BJ (cell line): ENCODE results near the gene DDX39B. TPM values are rescaled to one million over a fixed set of nuclear protein-coding genes. Genes with fewer than 3 reads are reported as not detected.

ENCODE experiments used
- CTCF ChIA-PET: fragments of 350-600 bp; formaldehyde crosslinking; extraction: SDS; loops from one replicate; lab custom pipeline; 2021; ENCODE audit warnings: antibody characterized with exemption, inconsistent platforms; lab: Yijun Ruan, JAX
- POLR2A ChIA-PET: fragments of 300-600 bp; sonication (Branson Sonifier 250); formaldehyde crosslinking; extraction: SDS; loops from one replicate; lab custom pipeline; 2021; ENCODE audit warnings: antibody characterized with exemption; lab: Charles Lee
- DNase-seq: peaks from one replicate; pipeline ENCODE4 v3.0.0-alpha.2; 2011; ENCODE audit warnings: low read depth
- H3K27me3 ChIP-seq: 2 replicates; pipeline ENCODE4 v1.6.0; 2011; ENCODE audit warnings: low read length; ENCODE audit not compliant: control insufficient read depth, insufficient read depth
- H3K36me3 ChIP-seq: 2 replicates; pipeline ENCODE4 v1.5.1; 2011; ENCODE audit warnings: low read length; ENCODE audit not compliant: control insufficient read depth, insufficient read depth
- H3K4me3 ChIP-seq: 2 replicates; pipeline ENCODE4 v1.5.1; 2011; ENCODE audit warnings: low read depth, mild to moderate bottlenecking, control low read depth, low read length
- CTCF ChIP-seq: IDR thresholded peaks from 2 replicates; pipeline ENCODE4 v1.5.1; 2011; ENCODE audit warnings: low read depth, mild to moderate bottlenecking, control low read depth, inconsistent platforms, low read length, moderate library complexity; ENCODE audit not compliant: insufficient read depth
- polyA plus RNA-seq: library from polyadenylated mRNA; depleted of rRNA; stranded (reverse); fragments of >200 nt; gene quantifications from 2 replicates; pipeline ENCODE4 v1.2.3, GENCODE V29; 2011; rRNA removed
- small RNA-seq: library from RNA; depleted of rRNA; stranded (forward); fragments of <200 nt; gene quantifications from one replicate; pipeline ENCODE3, GENCODE V24; 2012; ENCODE audit warnings: low replicate concordance, low read depth; ENCODE audit not compliant: insufficient read length

Gene DDX39B
- polyA plus RNA-seq, 1 experiment: 584 TPM

- no peak overlapping the region for H3K4me3 ChIP-seq
- ChIA-PET CTCF (interaction anchor here (0.6 to 1.1 kb wide), 2 partner anchors 39 to 113 kb away, joined by 3 read pairs; no protein-coding TSS in a partner anchor), POLR2A (no interaction called here)
- peaks cover 15% of the 10 kb centered on the region for H3K27me3 ChIP-seq
- no peak for DNase-seq
- H3K36me3 ChIP-seq: no peaks in the 10 kb centered on the region
- no peak for TF ChIP-seq CTCF
Measured at GRCh38 chr6:31480574-31480973, 61.2 kb downstream of the DDX39B start.

Small RNA genes lying within 50 kb of the gene (small RNA-seq; reads per million reads assigned to genes)
- not detected for gene AL663061.1
- gene RF00019: not detected
- gene SNORD117: 242 reads per million, percentile 94 among the genes with 10 or more reads in this experiment
- not detected for gene SNORD84

Other genes with a start within 250 kb of the DDX39B start
- 1,142 and 1,777 TPM in 2 replicates for gene HLA-B, start 184.8 kb downstream of the DDX39B start, polyA plus RNA-seq
- 71.6 and 96.1 TPM in 2 replicates for gene MICA, start 138.4 kb downstream of the DDX39B start, polyA plus RNA-seq
- gene MICB, start 43.9 kb downstream of the DDX39B start, polyA plus RNA-seq: 21.9 and 23.4 TPM in 2 replicates
- not detected in 2 replicates for gene MCCD1, start 13.0 kb downstream of the DDX39B start, polyA plus RNA-seq
- gene ATP6V1G2, start 4.6 kb upstream of the DDX39B start, polyA plus RNA-seq: 2.7 and 3.6 TPM in 2 replicates
- gene NFKBIL1, start 5.6 kb upstream of the DDX39B start, polyA plus RNA-seq: 10.8 and 13.6 TPM in 2 replicates
- gene LTA, start 30.3 kb upstream of the DDX39B start, polyA plus RNA-seq: not detected in 2 replicates
- gene TNF, start 33.6 kb upstream of the DDX39B start, polyA plus RNA-seq: not detected in 2 replicates
- gene LTB, start 40.4 kb upstream of the DDX39B start, polyA plus RNA-seq: not detected in 2 replicates
- gene LST1, start 44.3 kb upstream of the DDX39B start, polyA plus RNA-seq: 0.18 and 0.42 TPM in 2 replicates
- gene NCR3, start 51.0 kb upstream of the DDX39B start, polyA plus RNA-seq: not detected in 2 replicates
- gene AIF1, start 73.2 kb upstream of the DDX39B start, polyA plus RNA-seq: not detected in 2 replicates
- gene PRRC2A, start 78.7 kb upstream of the DDX39B start, polyA plus RNA-seq: 23.8 and 47.3 TPM in 2 replicates
- 42.6 and 113 TPM in 2 replicates for gene BAG6, start 110.7 kb upstream of the DDX39B start, polyA plus RNA-seq
- 4.2 and 4.8 TPM in 2 replicates for gene APOM, start 113.9 kb upstream of the DDX39B start, polyA plus RNA-seq
- 9.9 and 13.0 TPM in 2 replicates for gene C6orf47, start 118.8 kb upstream of the DDX39B start, polyA plus RNA-seq
- 12.6 and 15.0 TPM in 2 replicates for gene GPANK1, start 123.0 kb upstream of the DDX39B start, polyA plus RNA-seq
- gene CSNK2B, start 124.1 kb upstream of the DDX39B start, polyA plus RNA-seq: 83.2 and 94.9 TPM in 2 replicates
- gene LY6G5B, start 128.0 kb upstream of the DDX39B start, polyA plus RNA-seq: 6.8 and 10.8 TPM in 2 replicates
- gene LY6G5C, start 139.1 kb upstream of the DDX39B start, polyA plus RNA-seq: 3.1 and 3.6 TPM in 2 replicates
- 44.2 and 53.3 TPM in 2 replicates for gene ABHD16A, start 161.3 kb upstream of the DDX39B start, polyA plus RNA-seq
- not detected in 2 replicates for gene LY6G6F, start 164.9 kb upstream of the DDX39B start, polyA plus RNA-seq
- gene LY6G6D, start 173.3 kb upstream of the DDX39B start, polyA plus RNA-seq: not detected in 2 replicates
- gene LY6G6C, start 179.7 kb upstream of the DDX39B start, polyA plus RNA-seq: not detected in 2 replicates
- gene MPIG6B, start 181.4 kb upstream of the DDX39B start, polyA plus RNA-seq: not detected in 2 replicates
- 43.2 and 69.5 TPM in 2 replicates for gene DDAH2, start 187.3 kb upstream of the DDX39B start, polyA plus RNA-seq
- gene CLIC1, start 194.5 kb upstream of the DDX39B start, polyA plus RNA-seq: 820 and 866 TPM in 2 replicates
- gene MSH5, start 198.0 kb upstream of the DDX39B start, polyA plus RNA-seq: 9.2 and 10.7 TPM in 2 replicates
- 1.2 and 1.9 TPM in 2 replicates for gene SAPCD1, start 220.7 kb upstream of the DDX39B start, polyA plus RNA-seq
- gene VWA7, start 235.3 kb upstream of the DDX39B start, polyA plus RNA-seq: 0.16 and 0.29 TPM in 2 replicates